GM12872 (cell line): ENCODE results near the gene ZMYND12.

Experiments used
- CTCF ChIP-seq: IDR thresholded peaks from 3 replicates; pipeline ENCODE4 v1.5.1; 2011; ENCODE audit warnings: low read depth, mild to moderate bottlenecking, low read length, moderate library complexity; ENCODE audit not compliant: insufficient read depth

ZMYND12 gene

GRCh38 chr1:42433369-42433768, 22.5 kb downstream of the ZMYND12 start:
- TF ChIP-seq CTCF, result no peak

- TF ChIP-seq CTCF, result no peak
Measured at GRCh38 chr1:42432714-42433113, 23.1 kb downstream of the ZMYND12 start.

GRCh38 chr1:42431514-42431913, 24.3 kb downstream of the ZMYND12 start:
- TF ChIP-seq CTCF, result no peak

DNA sequence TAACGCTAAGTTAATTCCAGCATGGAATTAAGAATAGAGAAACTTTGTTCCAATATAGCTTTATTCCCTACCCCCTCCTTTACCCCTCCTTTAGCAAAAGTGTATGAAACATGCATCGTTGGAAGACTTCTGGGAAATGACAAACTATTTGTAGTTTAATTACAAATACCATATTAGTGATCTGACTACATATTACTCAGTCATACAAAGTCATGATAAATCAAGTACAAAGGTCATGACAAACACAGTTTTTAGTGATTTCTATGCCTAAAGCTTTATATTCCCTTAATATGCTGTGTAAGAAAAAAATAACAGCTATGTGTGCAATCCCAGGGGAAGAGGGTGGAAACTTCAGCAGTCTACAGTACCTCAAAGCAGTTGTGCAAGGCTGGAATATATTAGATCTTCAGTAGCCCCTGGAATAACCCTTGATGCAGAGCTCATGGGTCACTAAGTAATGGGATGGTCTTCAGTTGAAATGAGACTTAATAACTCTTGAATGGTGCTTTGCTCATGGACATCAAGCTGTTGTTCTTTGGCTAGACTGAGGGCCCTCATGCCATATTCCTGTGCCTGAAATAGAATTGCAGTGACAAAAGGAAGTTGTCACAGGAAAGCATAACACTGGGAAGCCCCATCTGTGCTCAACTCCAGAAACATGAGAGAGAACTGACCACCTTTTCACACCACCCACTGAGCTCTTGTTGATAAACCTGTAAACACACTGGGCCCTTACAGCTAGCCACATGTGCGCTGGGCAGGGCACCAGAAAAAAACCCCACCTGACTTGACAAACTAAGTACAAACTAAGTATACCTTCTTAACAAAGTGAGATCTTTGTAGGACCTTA, 25.3 kb downstream of the ZMYND12 start:
- TF ChIP-seq CTCF, result no peak

- TF ChIP-seq CTCF, result no peak
Measured at GRCh38 chr1:42429603-42430002, 26.2 kb downstream of the ZMYND12 start.

DNA sequence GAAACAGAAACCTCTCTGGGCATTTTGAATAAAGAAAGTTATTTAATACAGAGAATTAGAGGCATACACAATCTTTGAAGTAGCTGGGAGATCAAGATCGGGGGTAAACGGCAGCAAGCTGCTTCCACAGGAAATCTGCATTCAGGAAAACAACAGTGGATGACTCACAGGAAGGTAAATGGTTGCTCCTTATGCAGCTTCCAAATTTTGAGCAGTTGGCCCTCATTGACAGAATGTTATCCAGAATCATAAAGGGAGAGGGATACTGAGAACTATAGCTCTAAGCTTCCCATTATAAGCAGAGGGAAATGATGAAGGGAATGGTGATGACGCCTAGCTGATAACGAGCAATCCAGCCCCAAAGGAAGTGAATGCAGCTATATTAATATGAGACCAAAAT, 28.6 kb downstream of the ZMYND12 start:
- no peak for TF ChIP-seq CTCF

GRCh38 chr1:42424201-42424600, 31.6 kb downstream of the ZMYND12 start:
- no peak for TF ChIP-seq CTCF
